ENCODE results near the gene ERICH6.

- TF ChIP-seq CTCF (IDR thresholded peaks at IDR 0.05; ENCODE audit: borderline replicate concordance, extremely low read depth, low read length, poor library complexity, severe bottlenecking) (no peak), EZH2 (IDR thresholded peaks at IDR 0.05; ENCODE audit: borderline replicate concordance, low read depth, low read length, severe bottlenecking) (no peak)
Measured at GRCh38 chr3:150611666-150612065, 92.1 kb downstream of the ERICH6 start.

All from DND-41 (cell line).